HG03520 (cell line): ENCODE measurements around the gene ANKRD60.

Source experiments
- ATAC-seq: cut with Tn5 transposase; IDR thresholded peaks from one replicate; pipeline ENCODE4 v1.9.1; 2021; ENCODE audit warnings: mild to moderate bottlenecking, moderate library complexity; ENCODE audit not compliant: unreplicated experiment

Gene ANKRD60

DNA sequence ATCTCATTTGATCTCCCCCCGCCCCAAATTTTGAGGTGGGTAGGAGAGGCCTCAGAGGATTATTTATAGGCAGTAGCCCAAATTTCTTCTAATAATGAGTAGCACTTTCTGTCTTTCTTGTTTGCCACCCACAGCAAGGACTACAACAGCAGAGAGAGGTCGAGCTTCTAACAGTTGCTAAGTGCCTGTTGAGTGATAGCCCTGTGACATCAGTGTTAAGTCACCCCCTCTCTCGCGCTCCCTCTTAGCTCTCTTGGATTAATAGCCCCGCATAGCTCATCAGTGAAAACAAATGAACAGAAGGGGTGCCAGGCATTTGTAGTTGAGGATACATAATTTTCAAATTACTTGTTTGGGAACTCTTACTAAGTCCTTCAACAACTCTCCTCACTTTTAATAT lies 3.5 kb downstream of the ANKRD60 start:
- no peak for ATAC-seq

GRCh38 chr20:58224097-58224496 lies 4.4 kb downstream of the ANKRD60 start:
- no peak for ATAC-seq

DNA sequence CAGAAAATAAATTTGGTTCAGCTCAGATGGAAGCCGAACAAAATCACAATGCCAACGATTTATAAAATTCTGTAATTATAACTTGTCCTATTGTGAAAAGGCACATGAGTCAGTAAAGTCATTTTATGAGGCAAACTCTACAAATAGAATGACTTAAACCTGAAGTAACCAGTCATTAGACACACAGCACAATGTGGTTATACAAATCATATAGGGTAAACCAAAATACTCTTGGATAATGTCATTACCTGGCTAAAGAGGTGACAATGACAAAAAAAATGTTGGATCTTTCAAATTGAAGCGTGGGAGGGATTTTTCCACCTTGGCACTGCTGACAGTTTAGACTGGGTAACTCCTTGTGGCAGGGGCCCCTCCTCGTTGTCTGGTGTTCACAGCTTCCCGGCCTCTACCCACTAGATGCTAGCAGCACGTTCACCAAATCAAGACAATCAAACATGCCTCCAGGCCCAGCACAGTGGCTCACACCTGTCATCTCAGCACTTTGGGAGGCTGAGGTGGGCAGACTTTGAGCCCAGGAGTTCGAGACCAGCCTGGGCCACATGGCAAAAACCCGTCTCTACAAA lies 5.0 kb downstream of the ANKRD60 start:
- ATAC-seq: no peak

DNA sequence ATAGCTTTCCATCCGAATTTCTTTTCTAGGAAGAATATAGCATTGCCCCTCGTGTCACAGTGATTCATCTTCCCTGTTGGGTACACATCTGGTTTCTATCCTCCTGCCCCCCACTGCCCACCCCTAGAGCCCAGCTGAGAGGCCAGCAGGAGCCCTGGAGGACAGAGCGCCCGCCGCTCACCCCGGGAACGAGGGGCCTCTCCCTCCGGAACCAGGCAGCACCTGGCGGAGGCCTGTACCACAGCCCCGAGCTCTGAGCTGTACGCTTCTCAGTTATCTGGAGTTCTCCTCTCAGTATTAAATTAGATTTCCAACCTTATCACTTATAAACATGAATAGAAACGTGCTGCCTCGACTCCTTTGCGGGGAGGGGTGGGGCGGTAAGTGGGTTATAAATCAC lies 6.0 kb downstream of the ANKRD60 start:
- no peak for ATAC-seq

DNA sequence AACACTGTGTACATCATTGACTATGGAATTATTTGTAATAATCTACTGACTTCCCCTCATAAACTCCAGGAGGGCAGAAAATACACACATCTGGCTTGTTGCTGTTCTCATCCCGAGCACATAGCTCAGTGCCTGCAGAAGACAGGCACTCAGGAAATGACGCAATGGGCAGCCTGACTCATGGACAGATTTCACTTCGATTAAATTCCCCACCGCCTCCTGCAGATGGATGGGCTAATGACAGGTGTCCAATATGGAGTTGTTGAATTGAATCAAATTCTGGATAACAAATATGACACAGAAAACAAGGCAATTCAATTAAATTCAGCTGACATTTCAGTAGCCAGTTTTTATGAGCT lies 9.1 kb downstream of the ANKRD60 start:
- ATAC-seq: no peak

GRCh38 chr20:58218665-58219341 lies 9.7 kb downstream of the ANKRD60 start:
- ATAC-seq: no peak

DNA sequence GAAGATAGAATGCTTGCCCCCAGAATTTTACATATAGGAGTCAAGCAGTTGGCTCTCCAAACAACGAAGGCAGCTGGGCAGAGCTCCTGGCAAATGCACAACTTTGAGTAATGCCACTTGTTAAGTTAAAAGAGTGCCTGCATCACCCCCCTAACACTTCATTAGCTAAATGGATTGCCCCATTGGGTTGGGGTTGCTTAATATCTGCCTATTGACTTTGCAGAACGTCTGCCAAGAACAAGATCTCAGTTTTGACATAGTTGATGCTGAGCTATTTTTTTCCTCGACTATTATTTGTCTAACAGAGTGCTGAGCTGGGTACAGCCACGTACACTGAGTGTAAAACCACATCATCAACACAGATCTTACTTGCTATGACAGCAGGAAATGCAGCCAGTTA lies 12.1 kb downstream of the ANKRD60 start:
- no peak for ATAC-seq

- no peak for ATAC-seq
Measured at GRCh38 chr20:58215116-58215515, 13.3 kb downstream of the ANKRD60 start.

DNA sequence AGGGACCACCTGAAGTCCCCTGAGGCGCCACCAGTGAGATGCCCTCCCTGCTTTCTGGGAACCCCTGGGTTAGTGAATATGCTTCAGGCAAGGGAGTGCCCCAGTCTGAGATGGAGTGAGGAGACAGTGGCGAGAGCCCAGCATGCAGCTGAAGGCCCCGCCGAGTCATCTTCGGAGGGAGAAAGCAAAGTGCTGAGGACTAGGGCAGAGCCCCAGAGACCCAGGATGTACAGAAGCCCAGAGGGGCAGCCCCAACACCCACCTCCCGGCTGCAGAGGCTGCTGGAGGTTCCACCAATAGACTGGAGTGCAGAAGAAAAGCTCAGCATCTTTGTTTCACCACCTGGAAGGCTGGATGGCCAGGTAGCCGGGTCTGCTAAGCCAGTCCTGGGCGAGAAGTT lies 14.1 kb downstream of the ANKRD60 start:
- no peak for ATAC-seq

DNA sequence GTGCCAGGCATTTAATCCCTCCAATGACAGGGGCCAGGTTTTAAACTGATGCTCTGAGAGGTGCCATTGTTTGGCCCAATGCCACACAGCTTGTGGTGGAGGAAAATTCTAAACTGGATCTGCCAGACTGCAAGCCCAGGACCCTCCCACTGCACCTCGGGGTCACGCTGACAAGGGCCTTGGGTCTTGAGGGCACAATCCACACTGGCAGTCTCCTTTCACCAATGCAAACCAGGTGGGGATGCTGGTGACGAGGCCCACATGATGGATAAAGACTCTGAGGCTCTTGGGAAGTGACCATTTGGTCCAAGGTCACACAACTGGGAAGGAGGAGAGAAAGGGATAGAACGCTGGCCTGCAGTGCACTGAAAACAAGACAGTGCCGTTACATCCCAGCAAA lies 14.7 kb downstream of the ANKRD60 start:
- ATAC-seq: no peak

DNA sequence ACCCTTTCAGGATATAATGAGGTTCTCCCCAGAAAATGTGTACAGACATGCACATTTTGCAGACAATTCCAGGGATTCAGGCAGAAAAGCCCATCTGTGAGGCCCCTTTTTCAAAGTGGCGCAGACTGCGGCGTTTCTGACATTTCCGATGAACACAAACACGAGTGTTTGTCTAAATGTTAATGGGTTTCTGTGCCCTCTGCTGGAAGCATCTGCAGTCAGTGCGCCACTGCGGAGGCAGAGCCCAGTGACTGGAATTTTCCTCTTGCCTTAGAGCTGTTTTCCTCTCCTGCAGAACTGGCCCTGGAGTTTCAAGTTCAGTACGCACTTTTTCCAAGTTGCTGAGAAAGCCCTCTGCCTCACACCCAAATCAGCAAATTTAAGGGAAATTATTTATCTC lies 15.3 kb downstream of the ANKRD60 start:
- no peak for ATAC-seq

DNA sequence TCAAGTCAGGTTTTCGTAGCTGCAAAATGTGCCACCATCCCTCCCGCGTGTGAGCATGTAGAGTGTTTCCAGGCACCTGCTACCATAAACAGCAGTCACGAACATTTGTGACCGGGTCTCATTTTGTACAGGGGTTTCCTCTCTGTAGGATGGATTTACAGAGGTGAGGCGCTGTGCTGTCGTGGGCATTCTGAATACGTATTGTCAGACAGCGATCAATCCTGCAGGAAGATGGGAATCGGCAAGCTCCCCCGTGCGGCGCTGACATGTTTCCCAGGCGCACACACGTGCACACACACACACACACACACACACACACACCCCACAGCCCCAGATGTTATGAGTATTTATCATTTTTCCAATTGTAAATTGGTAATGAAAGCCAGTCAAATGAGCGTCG lies 15.8 kb downstream of the ANKRD60 start:
- no peak for ATAC-seq

- no peak for ATAC-seq
Measured at GRCh38 chr20:58210398-58210747, 18.1 kb downstream of the ANKRD60 start.

GRCh38 chr20:58209652-58210397 lies 18.6 kb downstream of the ANKRD60 start:
- no peak for ATAC-seq

GRCh38 chr20:58208944-58209343 lies 19.5 kb downstream of the ANKRD60 start:
- no peak for ATAC-seq

DNA sequence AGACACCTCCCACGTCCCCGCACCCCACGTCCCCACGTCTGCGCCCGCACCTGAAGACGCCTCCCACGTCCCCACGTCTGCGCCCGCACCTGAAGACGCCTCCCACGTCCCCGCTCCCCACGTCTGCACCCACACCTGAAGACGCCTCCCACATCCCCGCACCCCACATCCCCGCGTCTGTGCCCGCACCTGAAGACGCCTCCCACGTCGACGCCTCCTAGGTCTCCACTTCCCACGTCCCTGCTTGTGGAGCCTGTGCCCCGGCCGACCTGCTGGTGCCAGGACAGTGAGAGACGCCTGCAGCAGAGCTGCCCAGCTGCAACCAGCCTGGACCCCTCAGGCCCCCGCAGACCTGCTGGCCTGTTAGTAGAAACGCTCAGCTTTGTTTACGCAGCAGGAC lies 22.6 kb downstream of the ANKRD60 start:
- no peak for ATAC-seq

GRCh38 chr20:58202044-58202443 lies 26.4 kb downstream of the ANKRD60 start:
- ATAC-seq: no peak

- no peak for ATAC-seq
Measured at GRCh38 chr20:58201616-58202015, 26.8 kb downstream of the ANKRD60 start.

GRCh38 chr20:58199469-58199868 lies 29.0 kb downstream of the ANKRD60 start:
- no peak for ATAC-seq

DNA sequence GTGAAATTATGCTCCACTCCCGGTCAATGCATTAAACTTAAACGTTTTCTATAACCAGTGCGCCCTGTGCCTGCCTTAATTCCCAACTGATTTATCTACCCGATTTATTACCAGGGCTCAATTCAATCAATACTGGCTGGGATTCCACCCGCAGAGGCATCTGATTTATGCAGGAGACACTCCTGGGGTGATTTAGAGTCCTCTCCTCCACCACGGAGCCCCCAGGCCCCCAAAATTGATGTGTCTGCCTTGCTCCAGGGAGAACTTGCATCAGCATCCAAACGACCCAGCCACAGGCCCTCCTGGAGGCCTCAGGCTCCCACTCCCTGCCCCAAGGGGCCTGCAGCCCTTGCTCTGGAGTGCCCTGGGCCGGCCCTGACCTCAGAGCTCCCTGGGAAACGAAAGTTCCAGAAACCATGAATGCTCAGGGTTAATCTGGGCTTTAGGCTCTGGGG lies 29.5 kb downstream of the ANKRD60 start:
- ATAC-seq: no peak

GRCh38 chr20:58198384-58198783 lies 30.1 kb downstream of the ANKRD60 start:
- no peak for ATAC-seq

DNA sequence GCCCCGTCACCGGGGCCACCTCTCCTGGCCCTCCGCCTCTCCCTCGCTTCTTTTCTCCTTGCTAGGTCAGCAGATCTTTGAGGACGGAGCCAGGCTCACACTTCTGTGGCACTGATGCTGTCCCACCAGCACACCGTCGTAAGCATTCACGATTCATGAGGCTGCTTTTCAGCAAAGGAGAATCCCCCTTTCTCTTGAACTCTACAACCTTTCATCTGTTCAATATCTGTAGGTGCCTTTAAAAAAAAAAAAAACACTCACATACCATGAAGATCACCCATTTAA lies 31.3 kb downstream of the ANKRD60 start:
- ATAC-seq: no peak
